DMS114 treated with DMSO at 0.1 percent for 48 hours (cell line): ENCODE results near the gene STING1.

Source experiments
- DNase-seq: peaks from one replicate; lab custom pipeline; 2025; ENCODE audit not compliant: unreplicated experiment; lab: John Stamatoyannopoulos, UW

STING1 gene

DNA sequence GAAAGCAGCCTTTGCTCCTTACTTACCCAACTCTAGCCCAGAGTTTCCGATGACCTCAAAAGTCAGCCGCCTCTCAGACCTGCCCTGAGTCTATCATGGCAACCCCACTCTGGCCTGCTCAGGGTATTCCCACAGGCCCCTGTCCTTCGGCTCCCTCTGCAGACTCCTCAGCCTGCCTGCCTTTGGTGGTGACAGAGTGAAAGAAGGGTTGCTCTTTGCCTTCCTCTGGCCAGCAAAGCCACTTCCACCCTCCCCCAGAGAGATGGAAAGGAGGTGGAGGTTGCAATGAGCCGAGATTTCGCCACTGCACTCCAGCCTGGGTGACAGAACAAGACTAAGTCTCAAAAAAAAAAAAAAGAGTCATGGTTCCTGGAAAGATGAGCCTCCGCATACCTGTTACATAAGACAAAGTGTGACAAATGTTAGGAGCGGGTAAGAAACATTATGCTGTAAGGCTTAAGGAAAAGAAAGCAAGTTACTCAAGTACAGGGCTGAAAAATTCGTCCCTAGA lies 14.1 kb downstream of the STING1 start:
- DNase-seq = no peak

DNA sequence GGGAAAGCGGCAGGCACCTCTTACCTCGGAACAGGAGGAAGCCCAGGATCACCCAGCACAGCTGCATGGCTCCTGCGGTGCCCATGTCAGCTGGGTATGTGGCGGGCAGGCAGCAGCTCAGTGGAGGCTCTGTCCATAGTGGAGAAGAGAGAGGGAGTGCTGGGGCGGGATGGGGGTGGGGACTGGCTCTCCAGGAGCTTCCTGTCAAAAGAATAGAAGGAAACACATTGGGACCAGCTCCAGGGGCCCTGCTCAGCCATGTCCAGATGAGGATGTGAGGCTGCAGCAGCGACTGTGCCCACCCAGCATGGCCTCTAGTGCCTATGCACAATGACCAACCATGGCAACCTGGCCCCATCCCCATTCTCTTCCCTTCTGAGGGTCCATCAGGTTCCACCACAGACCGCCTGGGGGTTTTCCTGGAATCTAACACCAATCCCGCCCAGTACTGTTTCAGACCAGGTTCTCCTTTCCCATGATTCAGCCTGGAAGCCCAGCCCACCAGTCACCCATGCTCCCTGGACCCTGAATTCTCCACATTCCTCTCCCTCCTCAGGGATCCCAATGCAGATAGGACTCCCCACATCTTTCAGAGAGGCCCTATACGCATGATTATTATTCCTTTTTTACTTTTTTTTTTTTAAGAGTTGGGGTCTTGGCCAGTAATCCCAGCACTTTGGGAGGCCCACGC lies 19.8 kb downstream of the STING1 start, which contains the start of gene ECSCR:
ECSCR (minus strand) TSS at position 158 of the 691 bp plus-strand sequence; CDS start at position 85, 73 bp downstream.
- no peak for DNase-seq

GRCh38 chr5:139461698-139462097 lies 20.9 kb downstream of the STING1 start:
- DNase-seq = no peak

- no peak for DNase-seq
These were observed 21.4 kb downstream of the STING1 start for GRCh38 chr5:139461176-139461575.

DNA sequence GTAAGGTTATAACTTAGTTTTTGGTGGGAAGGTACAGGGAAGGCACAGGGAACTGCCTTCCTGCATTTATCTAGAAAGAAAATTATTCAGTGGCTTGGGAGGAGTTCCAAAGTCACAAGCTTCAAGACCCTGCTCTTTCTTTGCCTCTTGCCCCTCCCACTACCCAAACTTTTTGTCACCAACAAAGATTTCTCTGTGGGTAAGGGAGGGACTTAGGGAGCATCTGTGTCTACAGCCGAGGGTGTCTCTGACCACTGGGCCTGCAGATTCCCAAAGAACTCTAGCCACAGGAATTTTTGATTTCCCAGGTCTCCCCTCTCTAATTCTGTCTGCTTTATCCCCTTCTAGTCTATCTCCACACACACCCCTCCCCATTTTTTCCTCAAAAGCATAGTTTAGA lies 22.1 kb downstream of the STING1 start:
- DNase-seq = no peak

DNA sequence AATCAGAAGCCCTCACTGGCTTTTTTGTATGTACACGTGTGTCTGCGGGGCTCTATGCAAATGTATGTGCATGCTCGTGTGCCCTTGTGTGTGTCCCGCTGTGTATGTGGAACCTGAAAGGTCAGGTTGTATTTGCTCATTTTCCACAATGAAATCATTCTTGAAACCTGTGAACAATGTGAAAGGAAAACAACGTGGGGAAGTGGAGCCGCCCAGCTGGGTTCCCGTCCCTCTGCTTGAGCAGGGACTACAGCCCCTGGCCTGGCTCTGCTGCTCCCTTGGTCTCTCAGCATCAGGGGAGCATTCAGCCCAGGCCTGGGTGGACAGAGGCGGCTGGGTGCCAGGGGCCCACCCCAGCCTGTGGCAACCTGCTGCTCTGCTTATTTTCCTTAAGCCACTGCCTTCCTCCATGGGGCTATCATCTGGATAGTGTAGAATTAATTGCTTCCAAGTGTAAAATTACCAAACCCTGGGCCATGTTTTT lies 23.1 kb downstream of the STING1 start:
- no peak for DNase-seq

DNA sequence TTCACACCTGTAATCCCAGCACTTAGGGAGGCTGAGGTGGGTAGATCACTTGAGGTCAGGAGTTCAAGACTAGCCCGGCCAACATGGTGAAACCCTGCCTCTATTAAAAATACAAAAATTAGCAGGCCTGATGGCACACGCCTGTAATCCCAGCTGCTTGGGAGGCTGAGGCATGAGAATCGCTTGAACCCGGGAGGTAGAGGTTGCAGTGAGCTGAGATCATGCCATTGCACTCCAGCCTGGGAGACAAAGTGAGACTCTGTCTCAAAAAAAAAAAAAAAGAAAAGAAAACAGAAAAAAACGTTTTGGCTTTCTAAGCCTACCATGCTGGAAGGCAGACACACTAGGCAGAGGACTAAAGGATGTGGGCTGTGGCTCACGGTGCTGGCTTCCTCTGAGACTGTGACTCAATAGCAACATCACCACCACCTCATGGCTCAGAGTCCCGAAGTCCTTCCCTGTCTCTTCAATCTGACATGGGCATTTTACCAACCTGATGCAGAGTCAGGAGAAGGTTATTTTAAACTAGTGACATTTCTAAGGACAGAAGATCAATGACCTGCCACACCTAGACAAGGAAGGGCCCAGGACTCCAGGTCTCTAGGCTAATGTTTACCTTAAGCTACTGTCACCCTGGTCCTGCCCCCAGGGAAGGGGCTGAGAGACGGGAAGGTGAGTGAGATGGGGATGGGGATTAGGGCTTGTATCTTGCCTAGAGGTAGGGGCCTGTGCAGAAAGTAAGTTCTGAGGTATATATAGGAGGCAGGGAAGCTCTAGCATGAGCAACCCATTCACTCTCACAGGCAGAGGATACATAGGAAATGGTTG lies 23.8 kb downstream of the STING1 start:
- no peak for DNase-seq

DNA sequence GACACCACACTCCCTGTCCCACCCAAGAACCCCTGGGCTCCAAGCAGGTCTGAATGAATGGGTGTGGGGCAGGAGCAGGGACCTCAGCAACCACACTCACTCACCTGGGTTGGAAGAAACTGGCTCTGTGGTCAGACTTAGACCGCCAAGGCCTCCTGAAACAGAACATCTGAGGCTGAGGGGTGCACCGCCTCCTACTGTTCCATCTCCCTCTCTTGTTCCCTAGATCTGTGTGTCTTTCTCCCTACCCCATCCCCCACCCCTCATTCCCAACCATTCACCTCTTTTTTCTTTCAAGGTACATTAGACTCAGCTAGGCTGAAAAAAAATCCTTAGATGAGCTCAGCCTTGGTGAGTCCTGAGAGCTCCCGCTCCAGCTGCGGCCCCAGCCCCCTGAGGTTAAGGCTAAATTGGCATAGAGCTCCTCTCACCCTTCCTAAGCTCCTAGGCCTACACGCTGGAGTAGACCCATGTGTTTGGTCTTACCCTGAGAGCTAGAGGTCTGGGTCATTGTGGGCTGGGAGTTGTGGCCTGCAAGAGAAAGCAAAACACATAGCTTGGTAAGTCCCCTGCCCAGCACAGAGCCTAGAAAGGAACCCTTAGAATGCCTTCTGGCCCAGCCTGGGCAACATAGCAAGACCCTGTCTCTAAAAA lies 24.8 kb downstream of the STING1 start:
- no peak for DNase-seq

GRCh38 chr5:139457241-139457640 lies 25.3 kb downstream of the STING1 start:
- no peak for DNase-seq

GRCh38 chr5:139456776-139457175 lies 25.8 kb downstream of the STING1 start:
- no peak for DNase-seq

GRCh38 chr5:139454568-139455290 lies 27.8 kb downstream of the STING1 start:
- no peak for DNase-seq

GRCh38 chr5:139453683-139454567 lies 28.6 kb downstream of the STING1 start:
- no peak for DNase-seq

GRCh38 chr5:139451878-139452660 lies 30.5 kb downstream of the STING1 start:
- DNase-seq = no peak

DNA sequence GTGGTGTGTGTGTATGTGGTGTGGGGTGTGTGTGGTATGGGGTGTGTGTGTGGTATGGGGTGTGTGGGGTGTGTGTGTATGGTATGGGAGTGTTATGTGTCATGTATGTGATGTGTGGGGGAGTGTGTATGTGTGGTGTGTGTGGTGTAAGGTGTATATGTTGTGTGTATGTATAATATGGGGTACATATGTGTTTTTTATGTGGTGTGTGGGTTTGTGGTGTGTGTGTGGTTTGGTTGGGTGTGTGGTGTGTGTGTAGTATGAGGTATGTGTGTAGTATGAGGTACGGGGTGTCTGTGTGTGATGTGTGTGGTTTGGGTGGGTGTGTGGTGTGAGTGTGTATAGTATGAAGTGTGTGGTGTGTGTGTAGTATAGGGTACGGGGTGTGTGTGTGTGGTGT lies 31.4 kb downstream of the STING1 start:
- DNase-seq = no peak

DNA sequence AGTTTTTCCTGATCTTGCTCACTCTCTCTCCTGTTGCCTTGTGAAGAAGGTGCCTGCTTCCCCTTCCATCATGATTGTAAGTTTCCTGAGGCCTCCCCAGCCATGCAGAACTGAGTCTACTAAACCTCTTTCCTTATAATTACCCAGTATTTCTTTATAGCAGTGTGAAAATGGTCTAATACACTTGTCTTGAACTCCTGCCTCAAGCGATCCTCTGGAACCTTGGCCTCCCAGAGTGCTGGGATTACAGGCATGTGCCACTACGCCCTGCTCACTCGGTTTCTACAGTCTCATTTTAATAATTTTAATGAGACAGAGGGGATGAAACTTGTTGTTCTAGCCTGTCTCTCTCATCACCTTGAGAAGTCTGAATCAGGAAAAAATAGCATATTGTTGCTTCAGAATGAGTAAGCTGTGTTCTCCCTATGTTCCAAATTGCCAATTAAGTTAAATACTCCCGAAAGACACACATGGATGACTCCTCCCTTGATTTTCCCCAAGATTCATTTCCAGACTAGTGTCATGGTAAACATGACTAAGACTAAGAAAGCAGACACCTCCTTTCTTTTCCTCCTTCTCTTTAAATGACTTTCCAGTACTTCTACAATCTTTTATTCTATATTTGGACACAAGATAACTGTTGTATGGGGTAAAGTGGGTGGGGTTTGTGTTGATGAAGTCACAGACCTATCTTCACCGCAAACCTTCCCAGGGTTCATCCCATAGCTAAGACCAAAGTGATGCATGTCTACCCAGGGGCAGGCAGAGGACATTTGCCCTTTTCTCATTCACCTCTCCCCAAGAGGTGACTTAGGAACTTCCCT lies 35.4 kb downstream of the STING1 start:
- DNase-seq = no peak

GRCh38 chr5:139445325-139446170 lies 37.0 kb downstream of the STING1 start:
- DNase-seq = no peak

- DNase-seq = no peak
These were observed 38.6 kb downstream of the STING1 start for GRCh38 chr5:139443831-139444453.
